HG03060 (cell line): ENCODE results near the gene MSANTD1.

Source experiments
- ATAC-seq: cut with Tn5 transposase; IDR thresholded peaks from one replicate; pipeline ENCODE4 v1.9.1; 2021; ENCODE audit warnings: low read depth, moderate number of reproducible peaks; ENCODE audit not compliant: unreplicated experiment

MSANTD1 gene

GRCh38 chr4:3232001-3232400 is 17.0 kb upstream of the MSANTD1 start:
- no peak for ATAC-seq

GRCh38 chr4:3232871-3233271 is 16.1 kb upstream of the MSANTD1 start:
- no peak for ATAC-seq

- no peak for ATAC-seq
These were observed 15.4 kb upstream of the MSANTD1 start for GRCh38 chr4:3233391-3234071.

- ATAC-seq, result no peak
These were observed 14.6 kb upstream of the MSANTD1 start for GRCh38 chr4:3234171-3235029.

DNA sequence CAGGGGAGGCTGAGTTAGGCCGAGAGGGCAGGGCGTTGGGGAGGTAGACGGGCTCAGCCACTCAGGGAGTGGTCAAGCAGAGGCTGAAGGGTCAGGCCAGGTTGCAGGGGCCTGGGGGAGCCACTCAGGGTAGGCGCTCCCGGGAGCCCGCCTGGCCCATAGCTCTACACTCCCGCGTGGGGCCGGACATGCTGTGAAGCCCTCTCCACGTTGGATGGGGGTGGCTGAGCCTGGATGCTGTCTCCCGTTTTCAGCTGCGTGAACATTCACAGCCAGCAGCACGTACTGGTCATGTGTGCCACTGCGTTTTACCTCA is 14.0 kb upstream of the MSANTD1 start:
- ATAC-seq, result no peak

- ATAC-seq, result no peak
These were observed 13.4 kb upstream of the MSANTD1 start for GRCh38 chr4:3235581-3235980.

GRCh38 chr4:3236326-3236878 is 12.6 kb upstream of the MSANTD1 start:
- ATAC-seq, result no peak

DNA sequence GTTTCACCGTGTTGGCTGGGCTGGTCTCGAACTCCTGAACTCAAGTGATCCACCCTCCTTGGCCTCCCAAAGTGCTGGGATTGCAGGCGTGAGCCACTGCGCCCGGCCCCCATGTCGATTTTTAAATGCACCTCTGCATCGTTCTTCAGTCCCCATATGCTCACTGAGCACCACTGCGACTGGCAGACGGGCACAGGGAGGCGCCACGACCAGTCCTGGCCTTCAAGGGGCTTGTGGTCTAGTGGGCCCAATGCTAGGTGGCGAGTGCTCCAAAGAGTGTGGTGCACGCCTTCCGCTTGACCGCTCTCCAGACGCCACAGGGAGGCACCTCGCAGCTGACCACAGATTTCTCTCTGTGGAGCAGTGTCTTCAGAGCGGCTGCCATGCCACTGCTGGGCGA is 11.7 kb upstream of the MSANTD1 start:
- no peak for ATAC-seq

GRCh38 chr4:3237712-3238560 is 11.0 kb upstream of the MSANTD1 start:
- no peak for ATAC-seq

DNA sequence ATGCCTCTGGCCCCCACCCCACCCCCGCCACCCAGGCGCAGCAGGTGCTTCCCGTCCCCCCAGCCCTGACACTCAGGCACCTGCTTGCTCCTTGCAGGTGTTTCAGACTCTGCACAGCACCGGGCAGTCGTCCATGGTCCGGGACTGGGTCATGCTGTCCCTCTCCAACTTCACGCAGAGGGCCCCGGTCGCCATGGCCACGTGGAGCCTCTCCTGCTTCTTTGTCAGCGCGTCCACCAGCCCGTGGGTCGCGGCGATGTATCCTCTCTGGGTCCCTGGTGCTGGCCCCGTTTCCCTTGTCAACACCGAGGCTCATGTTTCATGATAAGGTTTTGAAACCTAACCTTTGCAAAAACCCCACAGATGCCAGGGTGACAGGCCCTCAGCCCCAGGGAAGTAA is 10.2 kb upstream of the MSANTD1 start:
- no peak for ATAC-seq

GRCh38 chr4:3239303-3239702 is 9.7 kb upstream of the MSANTD1 start:
- ATAC-seq, result no peak

GRCh38 chr4:3239998-3240920 is 8.7 kb upstream of the MSANTD1 start:
- no peak for ATAC-seq

GRCh38 chr4:3240936-3241522 is 7.9 kb upstream of the MSANTD1 start:
- no peak for ATAC-seq

GRCh38 chr4:3241898-3242524 is 6.9 kb upstream of the MSANTD1 start:
- ATAC-seq, result no peak

DNA sequence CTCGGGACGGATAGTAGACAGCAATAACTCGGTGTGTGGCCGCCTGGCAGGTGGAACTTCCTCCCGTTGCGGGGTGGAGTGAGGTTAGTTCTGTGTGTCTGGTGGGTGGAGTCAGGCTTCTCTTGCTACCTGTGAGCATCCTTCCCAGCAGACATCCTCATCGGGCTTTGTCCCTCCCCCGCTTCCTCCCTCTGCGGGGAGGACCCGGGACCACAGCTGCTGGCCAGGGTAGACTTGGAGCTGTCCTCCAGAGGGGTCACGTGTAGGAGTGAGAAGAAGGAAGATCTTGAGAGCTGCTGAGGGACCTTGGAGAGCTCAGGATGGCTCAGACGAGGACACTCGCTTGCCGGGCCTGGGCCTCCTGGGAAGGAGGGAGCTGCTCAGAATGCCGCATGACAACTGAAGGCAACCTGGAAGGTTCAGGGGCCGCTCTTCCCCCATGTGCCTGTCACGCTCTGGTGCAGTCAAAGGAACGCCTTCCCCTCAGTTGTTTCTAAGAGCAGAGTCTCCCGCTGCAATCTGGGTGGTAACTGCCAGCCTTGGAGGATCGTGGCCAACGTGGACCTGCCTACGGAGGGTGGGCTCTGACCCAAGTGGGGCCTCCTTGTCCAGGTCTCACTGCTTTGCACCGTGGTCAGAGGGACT is 5.7 kb upstream of the MSANTD1 start:
- ATAC-seq, result no peak

DNA sequence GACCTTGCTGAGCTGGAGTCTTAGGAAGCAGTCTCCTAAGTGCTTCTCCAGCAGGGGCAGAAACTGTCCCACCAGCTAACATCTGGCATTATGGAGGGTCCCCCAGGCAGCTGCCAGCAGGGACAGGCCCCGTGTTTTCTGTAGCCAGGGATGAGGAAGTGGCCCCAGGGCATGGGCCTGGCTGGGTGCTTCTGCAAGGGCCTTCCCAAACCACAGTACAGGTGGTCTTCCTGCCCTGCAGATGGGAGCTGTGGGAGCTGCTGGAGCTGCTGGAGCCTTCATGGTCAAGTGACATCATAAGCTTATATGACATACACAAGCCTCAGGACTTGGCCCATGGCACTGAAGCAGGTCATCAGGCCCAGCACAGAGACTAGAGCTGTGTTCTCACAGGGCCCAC is 5.0 kb upstream of the MSANTD1 start:
- ATAC-seq, result no peak

DNA sequence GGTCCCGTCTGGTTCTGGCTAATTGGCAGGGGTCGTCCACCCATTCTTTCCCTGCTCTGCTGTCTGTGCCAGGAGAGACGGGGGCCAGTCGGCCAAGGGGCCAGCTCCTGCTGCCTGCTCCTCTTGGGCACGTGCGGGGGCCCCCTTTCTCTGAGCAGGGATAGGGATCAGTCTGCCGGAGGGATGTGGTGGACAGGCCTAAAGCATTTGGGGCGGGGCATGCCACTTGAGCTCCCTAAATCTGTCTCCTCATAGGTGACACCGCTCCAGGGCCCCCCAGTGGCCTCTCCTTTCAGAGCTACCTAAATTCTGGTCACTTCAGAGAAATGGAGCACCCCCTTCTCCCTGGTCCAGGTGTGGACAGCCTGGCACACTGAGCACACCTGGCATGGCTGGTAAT is 4.2 kb upstream of the MSANTD1 start:
- no peak for ATAC-seq

DNA sequence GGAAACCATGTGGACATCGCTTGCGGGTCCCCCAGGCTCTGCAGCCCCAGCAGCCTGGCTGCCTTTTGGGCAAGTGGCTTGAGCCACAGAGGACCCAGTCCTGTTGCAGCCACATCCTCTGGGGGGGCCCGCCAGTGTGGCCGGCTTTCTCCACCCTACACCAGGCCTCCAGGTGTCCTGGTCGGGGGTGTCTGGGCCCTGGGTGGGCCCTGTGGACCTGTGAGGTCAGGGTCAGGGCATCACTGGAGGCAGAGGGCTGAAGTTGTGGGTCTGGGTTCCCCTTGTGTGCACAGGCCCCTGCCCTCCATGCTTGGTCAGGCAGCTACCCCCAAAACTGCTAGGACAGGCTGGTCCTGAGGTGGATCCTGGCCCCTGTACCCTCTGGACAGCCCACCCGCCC is 3.3 kb upstream of the MSANTD1 start:
- no peak for ATAC-seq
